ENCODE data around the gene FAM168B. TPM values are rescaled to one million over a fixed set of nuclear protein-coding genes. Genes with fewer than 3 reads are reported as not detected.

FAM168B gene
- polyA plus RNA-seq, 1 of the 3 experiments (the other 2 are of a cell fraction), result 72.7 TPM

GRCh38 chr2:131063501-131064283 lies 29.6 kb downstream of the FAM168B start:
- Histone ChIP-seq H3K27ac (ENCODE audit: low read depth in 2 of 2, low read length in 1 of 2) (peak overlapping the region in 1 of 2 experiments; percentile 50; a peak in 2 of 4 replicates), H4K20me1 (ENCODE audit: insufficient read depth) (peaks cover 84% of the 10 kb centered on the region), H3K9ac (no peak overlapping the region), H3K36me3 (replicated peaks in 1 of 2; ENCODE audit: control insufficient read depth in 1 of 2, insufficient read depth in 2 of 2, low read length in 1 of 2) (peaks cover 19 to 40% of the 10 kb centered on the region in 2 experiments), H3K9me3 (no peaks in the 10 kb centered on the region), H3K4me3 (ENCODE audit: low read depth in 2 of 2, low read length in 1 of 2) (no peak overlapping the region), H3K27me3 (ENCODE audit: insufficient read depth) (no peaks in the 10 kb centered on the region), H3K9me2 (no peaks in the 10 kb centered on the region), H2AFZ (ENCODE audit: low read depth) (no peak overlapping the region), H3F3A (replicated peaks; ENCODE audit: insufficient read depth) (peaks cover 4% of the 10 kb centered on the region), H3K4me1 (ENCODE audit: control insufficient read depth in 1 of 2, insufficient read depth in 2 of 2, low read depth in 1 of 2, low read length in 1 of 2) (peaks cover 0 to 13% of the 10 kb centered on the region in 2 experiments; a peak in 1 of 4 replicates), H3K79me2 (ENCODE audit: insufficient read depth) (peaks cover 99% of the 10 kb centered on the region), H3K4me2 (no peak overlapping the region)
- ChIA-PET CTCF (no interaction called here), POLR2A (no interaction called here)
- TF ChIP-seq SMC3 (IDR thresholded peaks at IDR 0.05; ENCODE audit: low read depth, low read length) (no peak), GATA2 (CRISPR knock-in tag; IDR thresholded peaks at IDR 0.05) (no peak), IRF3 (IDR thresholded peaks at IDR 0.05; ENCODE audit: low read depth, low read length) (no peak), RCOR1 (IDR thresholded peaks at IDR 0.05; ENCODE audit: low read length) (0 out of 2 replicates have a peak, but pooled peaks have one; percentile 42), FOXJ3 (CRISPR knock-in tag; IDR thresholded peaks at IDR 0.05) (no peak), EP300 (IDR thresholded peaks at IDR 0.05; ENCODE audit: borderline replicate concordance in 1 of 2, low read depth in 1 of 2, low read length in 1 of 2) (peak in 1 of 2 experiments; percentile 52; a peak in 1 of 4 replicates), POLR2AphosphoS5 (IDR thresholded peaks at IDR 0.05; ENCODE audit: low read depth, low read length) (no peak), NFIC (IDR thresholded peaks at IDR 0.05; ENCODE audit: borderline replicate concordance) (no peak), CHD2 (IDR thresholded peaks at IDR 0.05; ENCODE audit: low read length, partially characterized antibody) (peak; percentile 46), USF2 (IDR thresholded peaks at IDR 0.05; ENCODE audit: borderline replicate concordance, low read depth, low read length) (no peak), MXI1 (IDR thresholded peaks at IDR 0.05; ENCODE audit: low read depth, low read length) (no peak; the same call in 1 of the 2 replicates), RFX5 (IDR thresholded peaks at IDR 0.05; ENCODE audit: low read length) (no peak), EZH2phosphoT487 (IDR thresholded peaks at IDR 0.05; ENCODE audit: borderline replicate concordance, low read depth) (no peak)
- TF ChIP-seq, protein P1, sequence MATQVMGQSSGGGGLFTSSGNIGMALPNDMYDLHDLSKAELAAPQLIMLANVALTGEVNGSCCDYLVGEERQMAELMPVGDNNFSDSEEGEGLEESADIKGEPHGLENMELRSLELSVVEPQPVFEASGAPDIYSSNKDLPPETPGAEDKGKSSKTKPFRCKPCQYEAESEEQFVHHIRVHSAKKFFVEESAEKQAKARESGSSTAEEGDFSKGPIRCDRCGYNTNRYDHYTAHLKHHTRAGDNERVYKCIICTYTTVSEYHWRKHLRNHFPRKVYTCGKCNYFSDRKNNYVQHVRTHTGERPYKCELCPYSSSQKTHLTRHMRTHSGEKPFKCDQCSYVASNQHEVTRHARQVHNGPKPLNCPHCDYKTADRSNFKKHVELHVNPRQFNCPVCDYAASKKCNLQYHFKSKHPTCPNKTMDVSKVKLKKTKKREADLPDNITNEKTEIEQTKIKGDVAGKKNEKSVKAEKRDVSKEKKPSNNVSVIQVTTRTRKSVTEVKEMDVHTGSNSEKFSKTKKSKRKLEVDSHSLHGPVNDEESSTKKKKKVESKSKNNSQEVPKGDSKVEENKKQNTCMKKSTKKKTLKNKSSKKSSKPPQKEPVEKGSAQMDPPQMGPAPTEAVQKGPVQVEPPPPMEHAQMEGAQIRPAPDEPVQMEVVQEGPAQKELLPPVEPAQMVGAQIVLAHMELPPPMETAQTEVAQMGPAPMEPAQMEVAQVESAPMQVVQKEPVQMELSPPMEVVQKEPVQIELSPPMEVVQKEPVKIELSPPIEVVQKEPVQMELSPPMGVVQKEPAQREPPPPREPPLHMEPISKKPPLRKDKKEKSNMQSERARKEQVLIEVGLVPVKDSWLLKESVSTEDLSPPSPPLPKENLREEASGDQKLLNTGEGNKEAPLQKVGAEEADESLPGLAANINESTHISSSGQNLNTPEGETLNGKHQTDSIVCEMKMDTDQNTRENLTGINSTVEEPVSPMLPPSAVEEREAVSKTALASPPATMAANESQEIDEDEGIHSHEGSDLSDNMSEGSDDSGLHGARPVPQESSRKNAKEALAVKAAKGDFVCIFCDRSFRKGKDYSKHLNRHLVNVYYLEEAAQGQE (IDR thresholded peaks at IDR 0.05; ENCODE audit: low read depth, low read length), result no peak
- TF ChIP-seq, protein P2, sequence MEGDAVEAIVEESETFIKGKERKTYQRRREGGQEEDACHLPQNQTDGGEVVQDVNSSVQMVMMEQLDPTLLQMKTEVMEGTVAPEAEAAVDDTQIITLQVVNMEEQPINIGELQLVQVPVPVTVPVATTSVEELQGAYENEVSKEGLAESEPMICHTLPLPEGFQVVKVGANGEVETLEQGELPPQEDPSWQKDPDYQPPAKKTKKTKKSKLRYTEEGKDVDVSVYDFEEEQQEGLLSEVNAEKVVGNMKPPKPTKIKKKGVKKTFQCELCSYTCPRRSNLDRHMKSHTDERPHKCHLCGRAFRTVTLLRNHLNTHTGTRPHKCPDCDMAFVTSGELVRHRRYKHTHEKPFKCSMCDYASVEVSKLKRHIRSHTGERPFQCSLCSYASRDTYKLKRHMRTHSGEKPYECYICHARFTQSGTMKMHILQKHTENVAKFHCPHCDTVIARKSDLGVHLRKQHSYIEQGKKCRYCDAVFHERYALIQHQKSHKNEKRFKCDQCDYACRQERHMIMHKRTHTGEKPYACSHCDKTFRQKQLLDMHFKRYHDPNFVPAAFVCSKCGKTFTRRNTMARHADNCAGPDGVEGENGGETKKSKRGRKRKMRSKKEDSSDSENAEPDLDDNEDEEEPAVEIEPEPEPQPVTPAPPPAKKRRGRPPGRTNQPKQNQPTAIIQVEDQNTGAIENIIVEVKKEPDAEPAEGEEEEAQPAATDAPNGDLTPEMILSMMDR (IDR thresholded peaks at IDR 0.05), result no peak
- DNase-seq, result peak; percentile 75
- 87% methylated on average over 11 of the region's 11 CpGs for WGBS (ENCODE audit: low lambda C conversion rate)

Measured in SK-N-SH (cell line).